ENCODE results near the gene SAP30L. TPM values are rescaled to one million over a fixed set of nuclear protein-coding genes. Genes with fewer than 3 reads are reported as not detected.
A peak's percentile ranks its signal among the peaks of the same experiment; 100 is the strongest.

SAP30L gene
- total RNA-seq, 4 donors from 2014 or later = 34.9 to 54.9 (median 46.2) TPM

DNA sequence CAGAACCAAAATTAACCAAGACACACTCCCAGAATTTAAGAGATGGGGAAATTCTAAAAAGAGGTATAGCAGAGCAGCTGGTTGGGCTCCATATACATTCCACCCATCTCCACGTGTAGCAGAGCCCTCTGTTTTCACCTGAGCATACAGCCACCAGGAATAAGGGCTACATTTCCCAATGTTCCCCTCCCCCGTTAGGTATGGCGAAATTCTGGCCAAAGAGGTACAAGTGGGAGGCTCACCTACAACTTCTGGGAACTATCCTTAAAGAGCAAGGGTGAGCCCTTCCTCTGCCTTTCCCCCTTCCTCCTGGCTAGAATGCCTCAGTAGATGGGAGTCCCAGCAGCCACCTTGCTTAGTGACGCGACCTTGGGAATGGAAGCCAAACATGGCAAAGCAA lies 5.3 kb upstream of the SAP30L start:
- TF ChIP-seq POLR2A (IDR thresholded peaks at IDR 0.05; ENCODE audit: low read depth) (no peak), POLR2AphosphoS5 (IDR thresholded peaks at IDR 0.05) (no peak), EP300 (IDR thresholded peaks at IDR 0.05) (no peak)
- TF ChIP-seq, protein P1, sequence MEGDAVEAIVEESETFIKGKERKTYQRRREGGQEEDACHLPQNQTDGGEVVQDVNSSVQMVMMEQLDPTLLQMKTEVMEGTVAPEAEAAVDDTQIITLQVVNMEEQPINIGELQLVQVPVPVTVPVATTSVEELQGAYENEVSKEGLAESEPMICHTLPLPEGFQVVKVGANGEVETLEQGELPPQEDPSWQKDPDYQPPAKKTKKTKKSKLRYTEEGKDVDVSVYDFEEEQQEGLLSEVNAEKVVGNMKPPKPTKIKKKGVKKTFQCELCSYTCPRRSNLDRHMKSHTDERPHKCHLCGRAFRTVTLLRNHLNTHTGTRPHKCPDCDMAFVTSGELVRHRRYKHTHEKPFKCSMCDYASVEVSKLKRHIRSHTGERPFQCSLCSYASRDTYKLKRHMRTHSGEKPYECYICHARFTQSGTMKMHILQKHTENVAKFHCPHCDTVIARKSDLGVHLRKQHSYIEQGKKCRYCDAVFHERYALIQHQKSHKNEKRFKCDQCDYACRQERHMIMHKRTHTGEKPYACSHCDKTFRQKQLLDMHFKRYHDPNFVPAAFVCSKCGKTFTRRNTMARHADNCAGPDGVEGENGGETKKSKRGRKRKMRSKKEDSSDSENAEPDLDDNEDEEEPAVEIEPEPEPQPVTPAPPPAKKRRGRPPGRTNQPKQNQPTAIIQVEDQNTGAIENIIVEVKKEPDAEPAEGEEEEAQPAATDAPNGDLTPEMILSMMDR (IDR thresholded peaks at IDR 0.05) = no peak
- DNase-seq (ENCODE audit: extremely low spot score) = peak; percentile 24
- intact Hi-C loops (cut with DNase I) = loop anchor here (10.0 kb wide), 1 partner anchor 504 kb away; the partner anchor contains the start of gene MRPL22
- Histone ChIP-seq H3K4me1 (peaks cover 7 to 15% (median 8%) of the 10 kb centered on the region in 4 donors), H3K9me3 (no peaks in the 10 kb centered on the region), H3K27me3 (no peaks in the 10 kb centered on the region), H3K27ac (replicated peaks in 1 of 4) (no peak overlapping the region), H3K4me3 (no peak overlapping the region), H3K36me3 (peaks cover 15 to 73% (median 37%) of the 10 kb centered on the region in 4 donors)
- 91% methylated on average over 5 of the region's 5 CpGs for WGBS

DNA sequence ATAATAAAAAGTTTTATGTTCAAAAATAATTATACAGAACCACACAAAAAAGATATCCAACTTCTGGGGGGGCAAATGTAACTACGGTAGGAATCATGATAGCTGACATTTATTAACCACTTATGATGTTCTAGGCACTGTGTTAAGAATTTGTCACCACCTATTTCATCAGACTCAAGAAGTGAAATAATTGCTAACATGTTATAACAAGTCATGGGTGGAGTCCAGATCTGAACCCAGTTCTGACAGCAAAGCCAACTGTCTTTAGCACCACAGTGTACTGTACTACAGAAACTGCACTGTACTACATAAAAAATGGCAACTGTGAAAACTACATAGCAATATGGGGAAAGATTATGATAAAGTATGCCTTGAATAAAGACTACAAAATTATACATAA lies 3.0 kb upstream of the SAP30L start:
- TF ChIP-seq EP300 (IDR thresholded peaks at IDR 0.05) (no peak), POLR2A (IDR thresholded peaks at IDR 0.05; ENCODE audit: low read depth) (no peak), POLR2AphosphoS5 (IDR thresholded peaks at IDR 0.05) (no peak)
- H3K4me1 ChIP-seq = peaks cover 16 to 26% (median 17%) of the 10 kb centered on the region in 4 donors
- 95% methylated on average over 1 of the region's 1 CpG for WGBS
- no peak for DNase-seq (ENCODE audit: extremely low spot score)
- intact Hi-C loops (cut with DNase I) = loop anchor here (10.0 kb wide), 1 partner anchor 502 kb away; the partner anchor contains the start of gene MRPL22
- H3K27me3 ChIP-seq = no peaks in the 10 kb centered on the region
- peaks cover 10 to 50% (median 26%) of the 10 kb centered on the region in 4 donors for H3K36me3 ChIP-seq
- no peak overlapping the region for H3K27ac ChIP-seq (replicated peaks in 1 of 4)
- no peak overlapping the region for H3K4me3 ChIP-seq
- no peaks in the 10 kb centered on the region for H3K9me3 ChIP-seq

DNA sequence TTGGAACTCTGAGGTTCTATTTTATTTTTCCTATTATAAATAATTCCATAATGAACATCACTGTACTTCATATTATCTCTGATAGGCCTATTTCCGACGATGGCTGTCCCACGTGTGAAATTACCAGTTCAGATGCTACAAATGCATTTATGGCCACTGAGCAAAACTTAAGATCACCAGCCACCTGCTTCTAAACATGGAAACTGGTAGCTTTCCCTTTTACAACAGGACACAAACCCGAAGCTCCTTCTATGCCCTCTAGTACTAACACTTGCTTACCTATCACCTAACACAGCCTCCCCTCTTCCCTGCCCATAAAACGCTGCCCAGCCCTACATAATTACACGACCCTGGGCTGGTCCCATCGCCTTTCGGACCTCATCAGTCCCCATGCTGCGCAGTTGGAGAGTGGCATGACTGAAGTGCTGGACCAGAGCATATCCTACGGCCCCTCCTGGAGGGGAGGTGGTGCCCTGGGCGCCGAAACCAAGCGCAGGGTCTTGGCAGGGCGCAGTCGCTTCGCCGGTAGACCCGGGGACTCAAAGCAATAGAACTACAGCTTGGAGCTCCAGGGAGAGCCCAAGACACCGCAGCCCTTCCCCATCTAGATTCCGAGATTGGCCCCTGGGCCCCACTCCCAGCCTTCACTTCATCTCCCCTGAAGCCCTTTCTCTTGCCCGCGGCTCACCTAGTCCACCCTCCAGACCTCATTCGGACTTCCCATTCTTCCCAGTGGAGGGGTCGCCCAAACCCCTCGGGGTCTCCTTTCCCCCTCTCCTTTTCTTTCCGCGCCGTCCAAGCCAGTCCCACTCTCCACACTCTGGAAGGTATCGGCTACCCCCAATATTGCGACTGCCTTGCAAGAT lies 1.0 kb upstream of the SAP30L start:
- intact Hi-C loops (cut with DNase I) = loop anchor here (10.0 kb wide), 1 partner anchor 500 kb away; the partner anchor contains the start of gene MRPL22
- TF ChIP-seq POLR2AphosphoS5 (IDR thresholded peaks at IDR 0.05) (no peak), EP300 (IDR thresholded peaks at IDR 0.05) (no peak), POLR2A (IDR thresholded peaks at IDR 0.05; ENCODE audit: low read depth) (no peak)
- TF ChIP-seq, protein P1 (IDR thresholded peaks at IDR 0.05) = no peak
- peak; percentile 86 for DNase-seq (ENCODE audit: extremely low spot score)
- 6% methylated on average over 30 of the region's 30 CpGs for WGBS
- H3K4me1 ChIP-seq = peaks cover 27 to 45% (median 37%) of the 10 kb centered on the region in 4 donors
- H3K27me3 ChIP-seq = no peaks in the 10 kb centered on the region
- H3K36me3 ChIP-seq = peaks cover 0 to 30% (median 17%) of the 10 kb centered on the region in 4 donors
- H3K27ac ChIP-seq (replicated peaks in 1 of 4) = peak overlapping the region; percentile 86 to 95 (median 90)
- peak overlapping the region; percentile 87 to 99 (median 97) for H3K4me3 ChIP-seq
- H3K9me3 ChIP-seq = no peaks in the 10 kb centered on the region

DNA sequence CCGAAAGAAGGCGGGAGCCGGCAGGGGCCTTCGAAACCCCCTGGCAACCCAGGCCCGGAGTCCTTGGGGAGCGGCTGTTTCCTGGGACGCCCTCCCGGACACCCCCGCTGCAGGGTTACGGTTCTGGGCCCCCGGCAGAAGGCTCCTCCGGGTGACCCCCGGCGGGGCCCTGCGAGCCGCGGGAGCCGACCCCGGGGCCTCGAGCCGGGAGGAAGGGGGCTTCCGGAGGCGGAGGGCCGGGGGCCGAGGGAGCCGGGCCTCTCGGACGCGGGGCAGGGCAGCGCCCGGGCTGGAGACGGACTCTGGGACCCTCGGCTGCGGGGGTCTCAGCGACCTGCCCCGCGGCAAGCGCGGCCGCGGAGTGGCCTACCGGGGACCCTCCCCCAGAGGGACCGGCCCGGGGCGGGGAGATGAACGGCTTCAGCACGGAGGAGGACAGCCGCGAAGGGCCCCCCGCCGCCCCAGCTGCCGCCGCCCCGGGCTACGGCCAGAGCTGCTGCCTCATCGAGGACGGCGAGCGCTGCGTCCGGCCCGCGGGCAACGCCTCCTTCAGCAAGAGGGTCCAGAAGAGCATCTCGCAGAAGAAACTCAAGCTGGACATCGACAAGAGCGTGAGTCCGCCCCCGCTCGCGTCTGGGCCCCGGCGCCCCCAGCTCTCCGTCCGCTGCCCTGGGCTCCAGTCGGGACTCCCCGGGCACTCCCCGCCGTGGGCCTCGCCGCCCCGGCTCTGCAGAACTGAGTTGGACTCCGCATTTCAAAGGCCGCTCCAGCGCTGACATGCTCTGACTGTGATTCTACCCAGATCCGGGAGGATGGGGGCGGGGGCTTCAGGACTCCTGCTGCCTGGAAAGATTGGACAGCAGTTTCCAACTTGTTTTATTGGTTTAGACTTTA lies 645 bp downstream of the SAP30L start:
- Histone ChIP-seq H3K36me3 (peaks cover 4 to 22% (median 14%) of the 10 kb centered on the region in 4 donors), H3K4me1 (peaks cover 27 to 50% (median 40%) of the 10 kb centered on the region in 4 donors), H3K27me3 (no peaks in the 10 kb centered on the region), H3K9me3 (no peaks in the 10 kb centered on the region), H3K4me3 (peak overlapping the region; percentile 87 to 99 (median 97)), H3K27ac (replicated peaks in 1 of 4) (peak overlapping the region; percentile 86 to 95 (median 90))
- intact Hi-C loops (cut with DNase I) = loop anchor here (10.0 kb wide), 1 partner anchor 498 kb away; the partner anchor contains the start of gene MRPL22
- 10% methylated on average over 12 of the region's 87 CpGs for WGBS
- peak; percentile 92 for DNase-seq (ENCODE audit: extremely low spot score)
- TF ChIP-seq POLR2A (IDR thresholded peaks at IDR 0.05; ENCODE audit: low read depth) (no peak), EP300 (IDR thresholded peaks at IDR 0.05) (no peak), POLR2AphosphoS5 (IDR thresholded peaks at IDR 0.05) (peak; percentile 35 to 39)
- TF ChIP-seq, protein P1 (IDR thresholded peaks at IDR 0.05) = no peak
